CD4-positive, alpha-beta T cell treated with Interleukin-1 beta for 1 hour (primary cell): ENCODE data around the gene ATG9A.
"Not testable (repeated sequence)": the region's sequence is repeated elsewhere in the genome, so short reads cannot be mapped to it uniquely, and the experiment has no call there.

Experiments
- DNase-seq, 2 donors: peaks; one replicate each; pipeline ENCODE4 v3.0.0-alpha.2; 2020 to 2022

ATG9A gene

DNA sequence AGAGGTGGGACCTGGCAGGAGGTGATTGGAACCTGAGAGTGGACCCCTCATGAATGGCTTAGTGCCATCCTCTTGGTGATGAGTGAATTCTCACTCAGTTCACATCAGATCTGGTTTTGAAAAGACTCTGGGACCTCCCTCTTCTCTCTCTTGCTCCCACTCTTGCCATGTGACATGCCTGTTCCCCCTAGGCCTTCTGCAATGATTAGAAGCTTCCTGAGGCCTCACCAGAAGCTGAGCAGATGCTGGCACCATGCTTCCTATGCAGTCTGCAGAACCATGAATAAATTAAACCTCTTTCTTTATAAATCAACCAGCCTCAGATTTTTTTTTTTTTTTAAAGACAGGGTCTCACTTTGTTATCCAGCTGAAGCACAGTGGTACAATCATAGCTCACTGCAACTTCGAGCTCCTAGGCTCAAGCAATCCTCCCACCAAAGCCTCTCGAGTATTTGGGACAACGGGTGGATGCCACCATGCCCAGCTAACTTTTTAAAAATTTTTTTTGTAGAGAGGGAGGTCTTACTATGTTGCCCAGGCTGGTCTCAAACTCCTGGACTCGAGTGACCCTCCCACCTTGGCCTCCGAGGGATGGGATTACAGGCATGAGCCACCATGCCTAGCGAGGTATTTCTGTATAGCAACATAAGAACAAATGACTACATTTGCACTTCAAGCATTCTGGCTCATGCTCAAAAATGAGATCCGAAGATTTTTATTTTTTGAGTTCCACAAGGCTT lies 24.8 kb downstream of the ATG9A start:
- DNase-seq, result no peak

DNA sequence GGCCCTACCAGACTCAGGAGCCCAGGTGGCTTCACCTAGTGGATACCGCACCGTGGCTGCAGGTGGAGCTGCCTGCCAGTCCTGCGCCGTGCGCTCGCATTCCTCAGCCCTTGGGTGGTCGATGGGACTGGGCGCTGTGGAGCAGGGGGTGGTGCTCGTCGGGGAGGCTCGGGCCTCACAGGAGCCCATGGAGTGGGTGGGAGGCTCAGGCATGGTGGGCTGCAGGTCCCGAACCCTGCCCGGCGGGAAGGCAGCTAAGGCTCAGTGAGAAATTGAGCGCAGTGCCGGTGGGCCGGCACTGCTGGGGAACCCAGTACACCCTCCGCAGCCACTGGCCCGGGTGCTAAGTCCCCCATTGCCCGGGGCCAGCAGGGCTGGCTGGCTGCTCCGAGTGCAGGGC lies 28.1 kb downstream of the ATG9A start:
- DNase-seq, result not testable (repeated sequence)

DNA sequence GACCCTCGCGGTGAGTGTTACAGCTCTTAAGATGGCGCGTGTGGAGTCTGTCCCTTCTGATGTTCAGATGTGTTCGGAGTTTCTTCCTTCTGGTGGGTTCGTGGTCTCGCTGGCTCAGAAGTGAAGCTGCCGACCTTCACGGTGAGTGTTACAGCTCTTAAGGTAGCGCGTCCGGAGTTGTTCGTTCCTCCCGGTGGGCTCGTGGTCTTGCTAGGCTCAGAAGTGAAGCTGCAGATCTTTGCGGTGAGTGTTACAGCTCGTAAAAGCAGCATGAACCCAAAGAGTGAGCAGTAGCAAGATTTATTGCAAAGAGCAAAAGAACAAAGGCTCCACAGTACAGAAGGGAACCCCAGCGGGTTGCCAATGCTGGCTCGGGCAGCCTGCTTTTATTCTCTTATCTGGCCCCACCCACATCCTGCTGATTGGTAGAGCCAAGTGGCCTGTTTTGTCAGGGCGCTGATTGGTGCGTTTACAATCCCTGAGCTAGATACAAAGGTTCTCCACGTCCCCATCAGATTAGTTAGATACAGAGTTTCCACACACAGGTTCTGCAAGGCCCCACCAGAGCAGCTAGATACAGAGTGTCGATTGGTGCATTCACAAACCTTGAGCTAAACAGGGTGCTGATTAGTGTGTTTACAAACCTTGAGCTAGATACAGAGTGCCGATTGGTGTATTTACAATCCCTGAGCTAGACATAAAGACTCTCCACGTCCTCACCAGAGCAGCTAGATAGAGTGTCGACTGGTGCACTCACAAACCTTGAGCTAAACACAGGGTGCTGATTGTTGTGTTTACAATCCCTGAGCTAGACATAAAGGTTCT lies 28.7 kb downstream of the ATG9A start:
- DNase-seq, result peak; percentile 41 to 59

DNA sequence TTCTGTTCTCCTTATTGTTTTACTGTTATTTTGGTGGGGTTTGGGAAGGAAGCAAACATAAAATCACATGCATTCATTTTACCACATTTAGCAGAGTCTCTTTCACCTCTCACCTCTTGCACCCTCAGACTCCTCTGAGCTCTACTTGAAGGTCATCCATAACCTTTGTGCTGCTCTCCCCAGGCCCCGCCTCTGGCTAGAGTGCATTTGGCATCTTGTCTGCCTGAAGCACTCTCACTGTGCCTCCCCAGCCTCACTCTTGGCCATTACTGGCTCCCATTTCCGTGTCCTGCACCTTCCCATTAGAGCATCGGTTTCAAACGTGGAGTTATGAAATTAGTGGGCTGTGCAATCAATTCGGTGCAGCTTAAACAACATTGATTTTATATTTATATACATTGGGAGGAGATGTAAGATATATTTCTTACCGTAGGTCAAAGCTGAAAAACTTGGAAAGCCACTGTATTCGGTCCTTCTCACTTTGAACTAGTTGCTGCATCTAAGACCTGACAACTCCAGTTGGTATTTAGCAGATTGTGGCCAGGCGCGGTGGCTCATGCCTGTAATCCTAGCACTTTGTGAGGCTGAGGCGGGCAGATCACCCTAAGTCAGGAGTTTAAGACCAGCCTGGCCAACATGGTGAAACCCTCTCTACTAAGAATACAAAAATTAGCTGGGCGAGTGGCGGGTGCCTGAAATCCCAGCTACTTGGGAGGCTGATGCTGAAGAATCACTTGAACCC lies 29.8 kb downstream of the ATG9A start:
- DNase-seq, result no peak

DNA sequence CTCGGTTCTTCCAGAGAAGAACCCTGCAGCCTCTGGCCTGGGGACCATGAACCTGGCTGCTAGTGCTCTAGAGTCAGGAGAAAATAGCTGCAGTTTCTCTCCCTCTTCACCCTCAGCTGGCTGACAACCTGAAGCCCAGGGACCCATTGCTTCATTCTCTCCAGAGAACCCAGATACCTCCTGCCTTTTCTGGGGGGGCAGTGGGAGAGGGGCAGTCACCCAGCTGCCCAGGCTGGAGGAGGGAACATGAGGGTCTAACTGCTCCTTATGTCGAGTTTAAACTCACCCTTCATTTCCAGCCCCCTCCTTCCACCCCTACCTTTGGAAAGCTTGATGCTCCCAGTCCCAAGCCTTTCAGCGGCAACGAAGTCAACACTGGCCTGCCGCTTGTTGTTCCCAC lies 30.5 kb downstream of the ATG9A start:
- DNase-seq, result no peak

DNA sequence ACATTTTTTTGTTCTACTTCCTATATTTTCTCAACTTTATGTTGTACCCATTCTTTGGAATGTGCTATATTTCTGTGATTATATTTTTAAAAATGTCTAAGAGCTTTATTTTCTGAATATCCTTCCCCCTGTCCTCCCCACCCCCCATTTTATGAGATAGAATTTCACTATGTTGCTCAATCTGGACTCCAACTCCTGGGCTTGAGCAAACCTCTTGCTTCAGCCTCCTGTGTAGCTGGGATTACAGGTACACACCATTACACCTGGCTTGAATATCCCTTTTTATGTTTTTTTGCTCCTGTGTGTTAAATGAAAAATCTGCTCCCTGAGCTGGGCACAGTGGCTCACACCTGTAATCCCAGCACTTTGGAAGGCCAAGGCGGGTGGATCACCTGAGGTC lies 32.0 kb downstream of the ATG9A start:
- no peak for DNase-seq

DNA sequence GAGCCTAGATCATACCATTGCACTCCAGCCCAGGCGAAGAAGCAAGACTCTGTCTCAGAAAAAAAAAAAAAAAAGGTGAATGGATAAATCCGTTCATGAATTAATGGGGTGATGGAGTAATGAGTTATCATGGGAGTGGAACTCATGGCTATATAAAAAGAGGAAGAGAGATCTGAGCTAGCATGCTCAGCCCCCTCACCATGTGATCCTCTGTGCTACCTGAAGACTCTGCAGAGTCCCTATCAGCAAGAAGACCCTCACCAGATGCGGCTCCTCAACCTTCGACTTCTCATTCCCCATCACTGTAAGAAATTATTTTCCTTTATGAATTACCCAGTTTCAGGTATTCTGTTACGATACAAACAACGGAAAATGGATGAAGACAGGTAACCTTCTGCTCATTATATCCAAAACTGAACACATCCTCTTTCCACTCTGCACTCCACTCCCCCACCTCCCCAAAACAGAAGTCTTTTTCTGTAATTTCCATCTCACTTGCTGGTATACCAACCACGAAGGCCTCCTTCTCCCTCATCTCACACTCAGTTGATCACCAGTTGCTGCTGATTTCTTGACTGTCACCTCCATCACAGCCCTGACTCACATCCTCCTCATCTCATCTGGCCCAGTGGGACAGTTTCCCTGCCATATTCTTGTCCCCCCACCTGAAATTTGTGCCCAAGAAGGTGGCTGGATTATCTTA lies 42.5 kb downstream of the ATG9A start:
- no peak for DNase-seq

DNA sequence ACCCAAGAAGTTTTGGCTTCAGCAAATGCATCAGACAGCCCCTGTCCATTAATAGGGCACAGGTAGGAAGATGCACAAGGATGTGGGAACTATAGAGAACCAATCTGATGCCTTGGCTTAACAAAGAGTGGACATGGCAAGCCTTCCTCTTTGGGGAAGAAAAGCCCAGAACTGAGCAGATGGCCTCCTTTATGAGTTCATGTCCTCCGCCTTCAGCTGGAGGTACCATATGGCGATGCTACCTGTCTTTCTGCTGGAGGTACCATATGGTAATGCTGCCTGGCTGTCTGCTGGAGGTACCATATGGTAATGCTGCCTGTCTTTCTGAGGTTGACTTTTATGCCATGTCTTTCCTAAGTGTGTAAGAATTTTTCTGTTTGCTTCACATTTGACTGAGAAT lies 45.3 kb downstream of the ATG9A start:
- DNase-seq, result no peak

DNA sequence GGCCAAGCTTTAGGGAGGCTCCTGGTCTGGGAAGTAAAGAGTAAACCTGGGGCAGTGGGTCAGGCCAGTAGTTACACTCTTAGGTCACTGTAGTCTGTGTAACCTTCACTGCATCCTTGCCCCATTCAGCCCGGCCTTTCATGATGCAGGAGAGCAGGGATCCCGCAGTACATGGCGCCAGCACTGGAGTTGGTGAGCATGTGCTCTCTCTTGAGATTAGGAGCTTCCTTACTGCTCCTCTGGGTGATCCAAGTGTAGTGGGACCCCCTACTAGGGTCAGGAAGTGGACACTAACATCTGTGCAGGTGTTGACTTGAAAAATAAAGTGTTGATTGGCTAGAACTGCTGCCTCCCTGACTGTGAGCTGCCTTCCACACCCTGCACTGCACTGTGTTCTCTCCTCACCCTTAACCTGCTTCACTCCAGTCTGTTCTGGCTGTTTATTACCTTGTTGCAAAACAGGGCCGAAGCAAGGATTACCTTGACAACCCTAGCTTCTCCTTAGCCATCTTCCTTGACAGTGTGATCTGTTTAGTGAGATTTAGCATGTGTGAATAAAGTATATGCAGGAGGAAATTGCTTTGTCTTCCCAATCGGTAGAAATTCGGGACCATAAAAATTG lies 46.2 kb downstream of the ATG9A start:
- no peak for DNase-seq

DNA sequence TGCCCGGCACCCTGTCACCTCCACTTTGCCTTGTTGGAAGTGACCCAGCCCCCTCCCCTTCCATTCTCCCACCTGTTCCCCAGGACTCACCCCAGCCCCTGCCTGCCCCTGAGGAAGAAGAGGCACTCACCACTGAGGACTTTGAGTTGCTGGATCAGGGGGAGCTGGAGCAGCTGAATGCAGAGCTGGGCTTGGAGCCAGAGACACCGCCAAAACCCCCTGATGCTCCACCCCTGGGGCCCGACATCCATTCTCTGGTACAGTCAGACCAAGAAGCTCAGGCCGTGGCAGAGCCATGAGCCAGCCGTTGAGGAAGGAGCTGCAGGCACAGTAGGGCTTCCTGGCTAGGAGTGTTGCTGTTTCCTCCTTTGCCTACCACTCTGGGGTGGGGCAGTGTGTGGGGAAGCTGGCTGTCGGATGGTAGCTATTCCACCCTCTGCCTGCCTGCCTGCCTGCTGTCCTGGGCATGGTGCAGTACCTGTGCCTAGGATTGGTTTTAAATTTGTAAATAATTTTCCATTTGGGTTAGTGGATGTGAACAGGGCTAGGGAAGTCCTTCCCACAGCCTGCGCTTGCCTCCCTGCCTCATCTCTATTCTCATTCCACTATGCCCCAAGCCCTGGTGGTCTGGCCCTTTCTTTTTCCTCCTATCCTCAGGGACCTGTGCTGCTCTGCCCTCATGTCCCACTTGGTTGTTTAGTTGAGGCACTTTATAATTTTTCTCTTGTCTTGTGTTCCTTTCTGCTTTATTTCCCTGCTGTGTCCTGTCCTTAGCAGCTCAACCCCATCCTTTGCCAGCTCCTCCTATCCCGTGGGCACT lies 46.9 kb downstream of the ATG9A start:
- peak in 1 of 2 donors; percentile 14 for DNase-seq

DNA sequence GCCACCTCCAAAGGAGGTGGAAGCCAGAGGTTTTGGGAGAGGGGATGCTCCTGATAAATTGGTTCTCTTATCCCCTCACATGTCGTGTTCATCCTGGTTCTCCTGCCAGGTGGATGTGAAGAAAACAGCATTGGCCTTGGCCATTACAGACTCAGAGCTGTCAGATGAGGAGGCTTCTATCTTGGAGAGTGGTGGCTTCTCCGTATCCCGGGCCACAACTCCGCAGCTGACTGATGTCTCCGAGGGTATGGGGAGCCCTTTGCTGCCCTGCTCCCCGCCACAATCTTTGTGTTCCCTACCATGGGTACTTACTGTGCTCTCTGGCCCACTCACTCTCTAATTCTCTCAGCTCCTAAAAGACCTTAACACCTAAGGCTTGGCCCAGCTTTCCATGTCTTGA lies 47.9 kb downstream of the ATG9A start:
- DNase-seq, result no peak

DNA sequence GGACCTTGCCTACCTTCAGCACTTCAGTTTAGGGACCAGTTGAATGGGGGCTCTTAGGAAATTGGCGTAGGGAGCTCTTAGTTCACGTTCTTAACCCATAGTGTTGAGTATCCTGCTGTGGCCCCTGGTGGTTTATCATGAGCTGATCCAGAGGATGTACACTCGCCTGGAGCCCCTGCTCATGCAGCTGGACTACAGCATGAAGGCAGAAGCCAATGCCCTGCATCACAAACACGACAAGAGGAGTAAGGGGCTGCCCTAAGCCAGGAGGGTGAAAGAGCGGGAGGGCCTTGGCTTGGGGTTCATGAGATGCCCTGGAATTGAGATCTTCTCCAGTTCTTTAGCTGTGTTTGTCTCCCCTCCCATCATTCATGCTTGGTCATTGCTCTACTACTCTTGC lies 48.5 kb downstream of the ATG9A start:
- DNase-seq, result no peak

DNA sequence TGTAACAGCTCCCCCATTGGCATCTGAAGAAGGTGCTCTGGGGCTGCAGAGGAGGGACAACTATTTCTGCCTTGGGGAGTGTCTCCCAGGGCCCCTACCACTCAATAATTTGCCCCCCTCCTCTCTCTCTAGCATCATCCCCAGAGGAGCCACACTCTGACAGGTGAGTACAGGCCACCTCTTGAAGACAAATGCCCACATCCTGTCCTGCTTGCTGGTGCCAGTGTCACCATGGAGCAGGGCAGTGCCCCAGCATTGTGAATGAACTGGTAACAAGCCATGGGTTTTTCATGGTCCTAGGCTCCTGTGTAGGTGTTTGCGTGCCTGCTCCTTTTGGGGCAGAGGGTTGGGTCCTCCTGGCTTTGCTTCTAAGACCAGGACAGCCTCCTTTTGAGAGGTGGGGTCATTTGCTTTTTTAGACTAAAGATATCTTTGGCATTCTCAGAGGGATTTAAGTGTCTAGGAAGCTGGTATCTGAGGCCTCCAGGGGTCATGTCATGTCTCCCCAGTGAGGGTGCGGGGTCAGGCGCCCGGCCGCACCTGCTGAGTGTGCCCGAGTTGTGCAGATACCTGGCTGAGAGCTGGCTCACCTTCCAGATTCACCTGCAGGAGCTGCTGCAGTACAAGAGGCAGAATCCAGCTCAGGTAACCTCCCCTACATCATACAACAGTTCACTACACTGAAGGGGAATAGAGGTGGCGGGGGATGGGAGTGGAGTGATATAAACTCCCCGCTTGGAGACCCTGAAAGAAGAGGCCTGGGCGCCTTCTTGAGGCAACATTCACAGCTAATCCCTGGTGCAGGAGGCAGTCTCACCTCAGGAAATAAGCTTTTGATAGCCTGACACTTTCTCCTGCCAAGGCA lies 49.6 kb downstream of the ATG9A start:
- DNase-seq, result no peak

DNA sequence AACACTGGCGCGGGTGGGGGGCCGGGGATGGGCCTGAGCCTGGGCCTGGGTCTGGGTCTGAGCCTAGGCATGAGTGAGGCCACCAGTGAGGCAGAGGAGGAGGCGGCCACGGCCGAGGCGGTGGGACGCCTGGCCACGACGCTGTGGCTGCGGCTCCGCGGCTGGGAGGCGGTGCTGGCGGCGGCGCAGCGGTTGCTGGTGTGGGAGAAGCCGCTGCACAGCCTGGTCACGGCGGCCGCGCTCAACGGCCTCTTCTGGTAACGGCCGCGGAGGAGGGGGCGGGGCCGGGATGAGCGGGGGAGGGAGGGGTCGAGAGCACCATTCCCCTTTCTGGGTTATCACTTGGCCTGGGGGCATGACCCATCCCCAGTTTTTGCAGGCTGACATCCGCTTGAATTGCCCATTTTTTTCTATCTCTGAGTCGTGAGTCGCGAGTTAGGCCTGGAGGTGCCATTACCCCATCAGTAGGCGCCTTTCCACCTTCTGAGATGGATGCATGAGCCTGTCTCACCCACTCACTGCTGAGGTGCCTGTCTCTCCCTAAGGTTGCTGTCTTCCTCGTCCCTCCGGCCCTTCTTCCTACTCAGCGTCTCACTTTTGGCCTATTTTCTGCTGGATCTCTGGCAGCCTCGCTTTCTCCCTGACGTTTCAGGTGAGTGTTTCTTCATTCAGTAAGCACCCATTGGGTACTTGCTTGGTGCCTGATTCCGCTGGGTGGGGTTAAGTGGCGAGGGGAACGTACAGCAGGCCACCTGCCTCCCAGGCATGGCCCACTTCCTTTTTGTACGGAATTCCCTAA lies 50.9 kb downstream of the ATG9A start:
- no peak for DNase-seq

DNA sequence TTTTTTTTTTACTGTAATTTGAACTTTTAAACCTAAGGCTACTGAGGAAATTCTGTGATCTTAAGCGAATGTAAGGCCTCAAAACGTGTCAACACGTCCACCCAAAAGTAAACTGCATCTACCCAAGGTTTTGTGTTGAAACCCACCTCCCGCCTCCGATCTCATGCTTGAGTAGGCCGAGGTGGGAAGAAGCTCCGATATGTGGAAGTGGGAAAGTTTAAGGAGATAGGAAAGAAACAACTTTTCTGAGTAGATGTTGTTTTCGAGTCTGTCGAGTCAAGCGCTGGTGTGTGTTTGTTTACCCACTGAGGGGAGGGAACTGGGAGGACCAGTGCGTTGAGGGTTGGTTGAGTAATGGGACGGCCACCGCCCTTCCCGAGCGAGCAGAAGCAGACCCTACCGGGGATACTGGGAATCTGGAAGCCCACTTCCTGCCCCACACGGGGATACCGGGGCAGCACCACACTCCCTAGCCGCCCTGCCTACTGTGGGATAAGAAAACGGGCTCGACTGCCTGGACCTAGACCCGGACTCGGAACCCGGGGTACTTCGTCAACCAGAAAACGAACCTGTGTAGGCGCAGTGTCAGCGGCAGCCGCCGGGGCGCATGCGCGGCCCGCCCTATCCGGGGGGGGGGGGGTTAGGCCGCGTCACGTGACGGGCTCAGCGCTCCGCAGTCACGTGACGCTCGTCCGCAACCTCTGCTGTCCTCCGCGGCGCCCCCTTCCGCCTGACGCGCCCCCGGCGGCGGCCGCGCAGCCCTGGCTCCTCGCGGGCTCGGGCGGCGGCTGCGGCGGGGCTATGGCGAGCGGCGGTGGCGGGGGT lies 51.7 kb downstream of the ATG9A start, which contains the start of gene RETREG2:
Gene RETREG2, plus strand, starts transcription at position 724 of the 825 bp plus-strand sequence. Its CDS starts 78 bp downstream, at position 802.
- DNase-seq, result peak; percentile 87 to 92

DNA sequence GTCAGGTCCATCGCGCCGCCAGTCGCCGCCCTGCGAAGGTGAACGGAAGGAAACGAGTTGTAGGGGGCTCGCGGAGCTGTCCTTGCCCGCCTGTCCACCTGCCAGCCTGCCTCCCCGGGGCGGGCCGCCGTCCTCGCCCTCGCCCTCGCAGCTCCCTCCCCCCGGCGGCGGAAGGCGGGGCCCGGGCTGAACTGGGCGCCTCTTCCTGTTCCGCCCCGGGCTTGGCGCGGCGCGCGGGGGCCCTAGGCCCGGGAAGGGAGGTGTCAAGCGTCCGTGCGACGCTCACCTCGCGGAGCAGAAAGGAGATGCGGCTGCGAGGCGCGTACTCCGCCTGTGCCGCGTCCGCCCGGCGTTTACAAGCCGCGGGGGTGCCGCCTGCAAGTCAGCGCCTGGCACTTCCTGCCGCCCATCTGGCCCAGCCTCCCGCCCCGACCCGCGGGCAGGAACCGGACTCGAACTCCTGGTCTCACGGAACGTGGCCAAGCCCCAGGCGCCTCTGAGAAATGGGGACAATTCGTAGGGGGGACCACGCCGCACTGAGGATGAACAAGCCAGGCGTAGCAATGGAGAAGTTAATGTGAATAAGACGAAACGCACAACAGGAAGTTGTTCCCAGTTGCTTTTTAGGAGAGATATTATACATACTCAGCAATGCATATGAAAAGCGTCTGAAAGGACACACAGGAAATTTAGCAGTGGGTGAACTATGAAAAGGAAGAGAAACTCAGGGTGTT lies 52.5 kb downstream of the ATG9A start, which contains the start of gene CNPPD1:
Gene CNPPD1, minus strand, starts transcription at position 108 of the 734 bp plus-strand sequence. Its CDS starts 97 bp downstream, at position 11.
- peak; percentile 89 to 90 for DNase-seq

DNA sequence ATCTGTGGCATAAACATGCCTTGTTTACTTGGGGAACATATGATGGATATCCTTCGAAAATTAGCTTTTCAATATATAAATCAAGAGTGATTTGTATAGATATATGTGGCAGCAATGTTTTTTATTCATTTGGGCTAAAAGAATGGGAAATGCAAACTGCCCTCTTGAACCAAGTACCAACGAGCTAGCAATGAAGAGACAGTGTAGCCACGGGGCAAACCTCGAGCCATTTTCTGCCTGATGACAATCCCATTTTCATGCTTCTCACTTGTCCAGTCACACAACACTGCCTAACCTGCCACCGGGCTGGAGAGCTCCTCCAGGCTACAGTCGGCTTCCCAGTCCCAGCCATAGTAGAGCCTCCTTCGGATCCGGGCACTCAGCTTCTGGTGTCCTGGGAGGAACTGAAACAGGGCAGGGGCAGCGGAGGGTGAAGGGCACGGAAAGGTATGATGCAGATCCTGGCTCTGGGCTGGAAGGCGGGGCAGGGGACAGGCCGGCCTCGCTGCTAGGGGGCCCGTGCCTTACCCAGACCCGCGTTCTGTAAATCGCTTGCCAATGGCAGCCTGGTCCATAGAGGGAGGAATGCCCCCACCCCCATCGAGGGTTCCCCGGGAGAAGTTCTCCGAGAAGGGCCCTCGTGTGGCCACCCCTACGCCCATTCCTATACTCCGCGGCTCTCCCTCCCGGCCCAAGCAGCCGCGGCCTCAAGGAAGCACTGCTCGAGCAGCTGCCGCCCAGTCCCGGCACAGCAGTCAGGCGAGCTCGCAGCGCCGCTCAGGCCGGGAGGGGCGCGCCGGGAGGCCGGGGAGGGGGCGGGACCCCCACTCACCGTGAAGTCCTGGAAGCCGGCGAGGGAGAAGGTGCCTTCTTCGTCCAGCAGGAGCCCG lies 53.3 kb downstream of the ATG9A start:
- DNase-seq, result peak; percentile 25 to 73
